HepG2 (cell line): ENCODE measurements around the gene APLP1. TPM values are rescaled to one million over a fixed set of nuclear protein-coding genes. Genes with fewer than 3 reads are reported as not detected.

Experiments
- CENPT ChIP-seq: sonication (generic); formaldehyde crosslinking; IDR thresholded peaks from 2 replicates; pipeline ENCODE4 v1.8.0; 2022; ENCODE audit warnings: low read depth, mild to moderate bottlenecking, moderate library complexity, missing genetic modification reagents
- ETV5 ChIP-seq: IDR thresholded peaks from 2 replicates; pipeline ENCODE4 v1.6.1; 2018; ENCODE audit warnings: missing biosample characterization, missing genetic modification reagents, inconsistent platforms, borderline replicate concordance
- FUBP1 ChIP-seq: sonication (generic); formaldehyde crosslinking; IDR thresholded peaks from 2 replicates; pipeline ENCODE4 v1.5.1; 2020; ENCODE audit warnings: missing genetic modification reagents, mild to moderate bottlenecking, borderline replicate concordance
- IKZF5 ChIP-seq: IDR thresholded peaks from 2 replicates; pipeline ENCODE4 v1.6.1; 2018; ENCODE audit warnings: missing genetic modification reagents, mild to moderate bottlenecking, missing compliant biosample characterization
- MED8 ChIP-seq: sonication (generic); formaldehyde crosslinking; IDR thresholded peaks from 2 replicates; pipeline ENCODE4 v1.8.1; 2023; ENCODE audit warnings: mild to moderate bottlenecking, missing genetic modification reagents; ENCODE audit not compliant: insufficient replicate concordance
- NR2F6 ChIP-seq, 2 experiments: IDR thresholded peaks; 2 replicates each; pipeline ENCODE4 v1.6.1; 2016; ENCODE audit warnings: antibody characterized with exemption in 1 of 2, mild to moderate bottlenecking in 1 of 2
- PBX2 ChIP-seq: IDR thresholded peaks from 2 replicates; pipeline ENCODE4 v1.6.1; 2016; ENCODE audit warnings: control low read depth
- PPARG ChIP-seq: conservative IDR thresholded peaks from 2 replicates; pipeline ENCODE4 v1.6.1; 2016; ENCODE audit warnings: missing biosample characterization, missing genetic modification reagents
- RARA ChIP-seq: IDR thresholded peaks from 2 replicates; pipeline ENCODE4 v1.6.1; 2016; ENCODE audit warnings: missing genetic modification reagents, missing compliant biosample characterization
- REXO4 ChIP-seq: sonication (generic); formaldehyde crosslinking; IDR thresholded peaks from 2 replicates; pipeline ENCODE4 v1.8.0; 2022; ENCODE audit warnings: missing genetic modification reagents, mild to moderate bottlenecking, borderline replicate concordance
- SOX5 ChIP-seq: IDR thresholded peaks from 2 replicates; pipeline ENCODE4 v1.6.1; 2016; ENCODE audit warnings: borderline replicate concordance
- SPEN ChIP-seq: sonication (generic); formaldehyde crosslinking; IDR thresholded peaks from 2 replicates; pipeline ENCODE4 v1.5.1; 2020; ENCODE audit warnings: low read depth, mild to moderate bottlenecking, missing genetic modification reagents
- SRF ChIP-seq: IDR thresholded peaks from 2 replicates; pipeline ENCODE4 v1.6.1; 2011; ENCODE audit warnings: mild to moderate bottlenecking, low read depth, low read length, moderate library complexity
- U2AF1 ChIP-seq: fragments of 200-400 bp; formaldehyde crosslinking; optimal IDR thresholded peaks from 2 replicates; pipeline ENCODE3; 2017; ENCODE audit warnings: mild to moderate bottlenecking, low read depth, low read length
- ZBED4 ChIP-seq: sonication (generic); formaldehyde crosslinking; IDR thresholded peaks from 2 replicates; pipeline ENCODE4 v1.4.0; 2020; ENCODE audit warnings: missing genetic modification reagents, borderline replicate concordance
- ZNF556 ChIP-seq: sonication (generic); formaldehyde crosslinking; IDR thresholded peaks from 2 replicates; pipeline ENCODE4 v1.4.0; 2020; ENCODE audit warnings: mild to moderate bottlenecking, missing genetic modification reagents, borderline replicate concordance
- ZNF569 ChIP-seq: sonication (generic); formaldehyde crosslinking; IDR thresholded peaks from 2 replicates; pipeline ENCODE4 v1.5.0; 2020; ENCODE audit warnings: mild to moderate bottlenecking, missing genetic modification reagents, moderate library complexity, borderline replicate concordance
- ZNF709 ChIP-seq: sonication (generic); formaldehyde crosslinking; IDR thresholded peaks from 2 replicates; pipeline ENCODE4 v1.5.0; 2020; ENCODE audit warnings: mild to moderate bottlenecking, missing genetic modification reagents
- ZNF773 ChIP-seq: sonication (generic); formaldehyde crosslinking; IDR thresholded peaks from 2 replicates; pipeline ENCODE4 v1.4.0; 2020; ENCODE audit warnings: missing genetic modification reagents, borderline replicate concordance
- ZNF784 ChIP-seq: sonication (generic); formaldehyde crosslinking; IDR thresholded peaks from 2 replicates; pipeline ENCODE4 v1.5.1; 2020; ENCODE audit warnings: missing genetic modification reagents, mild to moderate bottlenecking, borderline replicate concordance
- ZSCAN12 ChIP-seq: sonication (generic); formaldehyde crosslinking; IDR thresholded peaks from 2 replicates; pipeline ENCODE4 v1.9.0; 2021; ENCODE audit warnings: mild to moderate bottlenecking, missing genetic modification reagents
- ZSCAN29 ChIP-seq: sonication (generic); formaldehyde crosslinking; conservative IDR thresholded peaks from 2 replicates; pipeline ENCODE4 v1.4.0; 2020; ENCODE audit warnings: mild to moderate bottlenecking, missing genetic modification reagents
- polyA plus RNA-seq, 8 experiments: library from polyadenylated mRNA; depleted of rRNA in 3 of 8; stranded (reverse) in 7 of 8; unstranded in 1 of 8; fragments of >200 nt; fragmentation: Illumina TruSeq in 4 of 8; extraction: Trizol in 4 of 8; gene quantifications; 2 replicates each; pipeline versions ENCODE4 v1.2.1 to v1.2.3, GENCODE V29; 2011 to 2016; ENCODE audit warnings: low read depth in 4 of 8, missing spikeins in 1 of 8, mixed read lengths in 1 of 8; ENCODE audit not compliant: insufficient read depth in 1 of 8
- total RNA-seq, 5 experiments: library from RNA; depleted of rRNA; stranded (reverse); fragments of >200 nt; fragmentation: Illumina TruSeq; extraction: Trizol; gene quantifications; 2 replicates each; pipeline ENCODE4 v1.2.3, GENCODE V29; 2016; ENCODE audit warnings: low read depth in 1 of 5

The APLP1 gene
- total and polyA plus RNA-seq, 2 of the 13 experiments (the other 11 are each of a cell fraction or from before 2014, with no cell fraction given), result 2.0 to 2.9 TPM

DNA sequence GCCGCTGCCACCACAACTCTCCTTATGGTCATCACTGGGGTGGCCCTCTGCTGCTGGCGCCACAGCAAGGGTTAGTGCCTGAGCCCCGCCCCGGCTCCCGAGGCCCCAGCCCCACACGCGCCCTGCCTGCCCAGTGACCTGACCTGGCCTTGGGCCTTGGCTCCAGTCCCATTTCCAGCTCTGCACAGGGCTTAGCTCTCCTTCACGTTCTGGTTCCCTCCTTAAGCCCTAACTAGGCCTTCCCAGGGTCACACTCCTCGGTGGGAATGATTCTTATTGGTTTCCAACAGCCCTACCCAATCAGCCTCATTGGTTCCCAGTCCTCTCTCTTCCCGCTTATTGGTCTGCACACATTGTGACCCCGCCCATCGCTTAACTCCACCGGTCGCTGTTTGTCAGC lies 5.8 kb upstream of the APLP1 start (continued):
- TF ChIP-seq FUBP1 (CRISPR knock-in tag) (no peak), ZNF784 (no peak), ETV5 (CRISPR knock-in tag) (no peak), ZNF556 (CRISPR knock-in tag) (no peak), ZNF709 (CRISPR knock-in tag) (no peak), IKZF5 (CRISPR knock-in tag) (0 out of 2 replicates have a peak, but pooled peaks have one; percentile 19), U2AF1 (no peak), REXO4 (CRISPR knock-in tag) (no peak), SOX5 (CRISPR knock-in tag) (0 out of 2 replicates have a peak, but pooled peaks have one; percentile 10), SPEN (no peak), NR2F6 (IDR thresholded peaks at IDR 0.05) (peak; percentile 62; the same call in 1 of the 2 replicates), NR2F6 (CRISPR knock-in tag; IDR thresholded peaks at IDR 0.05) (peak; percentile 87), PPARG (no peak), CENPT (CRISPR knock-in tag) (no peak), PBX2 (CRISPR knock-in tag) (no peak), ZNF569 (CRISPR knock-in tag) (no peak), RARA (peak; percentile 60), SRF (no peak), ZSCAN12 (CRISPR knock-in tag) (no peak), ZSCAN29 (no peak), MED8 (CRISPR knock-in tag) (no peak), ZNF773 (CRISPR knock-in tag) (no peak), ZBED4 (CRISPR knock-in tag) (no peak)
